ENCODE data around the gene ASPM.

DNA sequence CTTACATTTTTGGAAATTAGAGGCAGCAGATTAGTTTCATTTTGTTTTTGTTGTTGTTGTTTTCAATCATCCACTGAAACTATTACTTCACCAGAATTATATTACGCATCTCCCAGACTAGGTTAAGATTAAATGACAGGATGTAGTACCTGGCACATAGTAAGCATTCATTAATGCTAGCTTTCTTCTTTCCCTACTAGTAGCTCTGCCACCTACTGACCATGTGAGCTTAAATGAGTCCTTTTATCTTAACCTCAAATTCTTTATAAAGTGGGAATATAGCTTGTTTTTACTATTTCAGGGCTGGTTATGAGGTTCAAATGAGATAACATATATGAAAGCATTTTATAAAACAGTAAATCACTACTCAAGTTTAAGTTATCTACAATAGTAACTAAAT, 10.2 kb upstream of the ASPM start:
- TF ChIP-seq EZH2 (IDR thresholded peaks at IDR 0.05; ENCODE audit: low read depth): no peak
- TF ChIP-seq, protein P1, sequence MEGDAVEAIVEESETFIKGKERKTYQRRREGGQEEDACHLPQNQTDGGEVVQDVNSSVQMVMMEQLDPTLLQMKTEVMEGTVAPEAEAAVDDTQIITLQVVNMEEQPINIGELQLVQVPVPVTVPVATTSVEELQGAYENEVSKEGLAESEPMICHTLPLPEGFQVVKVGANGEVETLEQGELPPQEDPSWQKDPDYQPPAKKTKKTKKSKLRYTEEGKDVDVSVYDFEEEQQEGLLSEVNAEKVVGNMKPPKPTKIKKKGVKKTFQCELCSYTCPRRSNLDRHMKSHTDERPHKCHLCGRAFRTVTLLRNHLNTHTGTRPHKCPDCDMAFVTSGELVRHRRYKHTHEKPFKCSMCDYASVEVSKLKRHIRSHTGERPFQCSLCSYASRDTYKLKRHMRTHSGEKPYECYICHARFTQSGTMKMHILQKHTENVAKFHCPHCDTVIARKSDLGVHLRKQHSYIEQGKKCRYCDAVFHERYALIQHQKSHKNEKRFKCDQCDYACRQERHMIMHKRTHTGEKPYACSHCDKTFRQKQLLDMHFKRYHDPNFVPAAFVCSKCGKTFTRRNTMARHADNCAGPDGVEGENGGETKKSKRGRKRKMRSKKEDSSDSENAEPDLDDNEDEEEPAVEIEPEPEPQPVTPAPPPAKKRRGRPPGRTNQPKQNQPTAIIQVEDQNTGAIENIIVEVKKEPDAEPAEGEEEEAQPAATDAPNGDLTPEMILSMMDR (conservative IDR thresholded peaks at IDR 0.05): no peak
